ENCODE results near the gene KLK4. TPM values are rescaled to one million over a fixed set of nuclear protein-coding genes. Genes with fewer than 3 reads are reported as not detected.

KLK4 gene
- total and polyA plus RNA-seq, 9 of the 15 experiments (the other 6 are each of a cell fraction or from before 2014, with no cell fraction given): not detected

DNA sequence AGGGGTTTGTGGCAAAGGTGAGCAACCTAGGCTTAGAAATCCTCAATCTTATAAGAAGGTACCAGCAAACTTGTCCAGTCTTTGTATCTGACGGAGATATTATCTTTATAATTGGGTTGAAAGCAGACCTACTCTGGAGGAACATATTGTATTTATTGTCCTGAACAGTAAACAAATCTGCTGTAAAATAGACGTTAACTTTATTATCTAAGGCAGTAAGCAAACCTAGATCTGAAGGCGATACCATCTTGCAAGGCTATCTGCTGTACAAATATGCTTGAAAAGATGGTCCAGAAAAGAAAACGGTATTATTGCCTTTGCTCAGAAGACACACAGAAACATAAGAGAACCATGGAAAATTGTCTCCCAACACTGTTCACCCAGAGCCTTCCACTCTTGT is 41.7 kb downstream of the KLK4 start:
- WGBS (ENCODE audit: insufficient coverage, low coverage, missing lambda C conversion rate): 34% methylated on average over 4 of the region's 4 CpGs
- Histone ChIP-seq H3K27ac (ENCODE audit: extremely low read depth, low read depth, low read length) (no peak overlapping the region), H3K9ac (ENCODE audit: insufficient read depth in 1 of 2, low read depth in 2 of 2, low read length in 2 of 2) (no peak overlapping the region), H3K27me3 (ENCODE audit: control insufficient read depth in 2 of 2, insufficient read depth in 2 of 2, low read length in 2 of 2) (peaks cover 11 to 20% of the 10 kb centered on the region in 2 experiments; a peak in 3 of 5 replicates), H3K4me3 (no peak overlapping the region), H2AFZ (ENCODE audit: low read depth, low read length) (peak overlapping the region; percentile 97), H3K4me2 (ENCODE audit: insufficient read depth, low read length) (no peak overlapping the region), H3K79me2 (ENCODE audit: control insufficient read depth, insufficient read depth, low read length) (no peaks in the 10 kb centered on the region), H3K9me1 (ENCODE audit: control insufficient read depth, insufficient read depth, low read length) (no peaks in the 10 kb centered on the region), H3K36me3 (ENCODE audit: control insufficient read depth, insufficient read depth, low read length) (no peaks in the 10 kb centered on the region), H3K4me1 (replicated peaks in 1 of 2; ENCODE audit: control insufficient read depth in 2 of 2, insufficient read depth in 2 of 2, low read length in 2 of 2) (peaks cover 4 to 7% of the 10 kb centered on the region in 2 experiments; a peak in 4 of 5 replicates), H4K20me1 (replicated peaks; ENCODE audit: control insufficient read depth, insufficient read depth, low read length) (no peaks in the 10 kb centered on the region), H3K9me3 (replicated peaks; ENCODE audit: control insufficient read depth, insufficient read depth, low read depth, low read length) (0 out of 2 replicates have a peak, but pooled peaks cover 4% of the 10 kb centered on the region)
- ChIA-PET CTCF (ENCODE audit: low intra/inter-chr PET ratio) (no interaction called here), POLR2A (interaction anchor here (1.3 kb wide), 1 partner anchor 74 kb away, joined by 5 read pairs; no protein-coding TSS in a partner anchor)
- no TSS peak for BruUV-seq (replicated peaks)
- ATAC-seq: no peak
- in situ Hi-C loops (cut with MboI) (no loop called here), intact Hi-C loops (cut with micrococcal nuclease) (no loop called here)
- DNase-seq (ENCODE audit: extremely low read depth in 1 of 4, low spot score in 3 of 4): no peak
- TF ChIP-seq FOXM1 (IDR thresholded peaks at IDR 0.05; ENCODE audit: low read depth) (no peak), FOXM1 (CRISPR knock-in tag; IDR thresholded peaks at IDR 0.05; ENCODE audit: low read depth) (no peak), ADNP (tag; IDR thresholded peaks at IDR 0.05) (no peak), MYNN (IDR thresholded peaks at IDR 0.05) (no peak), MYNN (CRISPR knock-in tag; IDR thresholded peaks at IDR 0.05) (no peak)
- no peak for FAIRE-seq

- Histone ChIP-seq H3K4me3 (no peak overlapping the region), H3K9ac (ENCODE audit: insufficient read depth in 1 of 2, low read depth in 2 of 2, low read length in 2 of 2) (no peak overlapping the region), H3K79me2 (ENCODE audit: control insufficient read depth, insufficient read depth, low read length) (no peaks in the 10 kb centered on the region), H3K36me3 (ENCODE audit: control insufficient read depth, insufficient read depth, low read length) (no peaks in the 10 kb centered on the region), H3K27me3 (ENCODE audit: control insufficient read depth in 2 of 2, insufficient read depth in 2 of 2, low read length in 2 of 2) (peaks cover 26 to 51% of the 10 kb centered on the region in 2 experiments), H4K20me1 (replicated peaks; ENCODE audit: control insufficient read depth, insufficient read depth, low read length) (0 out of 2 replicates have a peak, but pooled peaks cover 3% of the 10 kb centered on the region), H3K9me1 (ENCODE audit: control insufficient read depth, insufficient read depth, low read length) (no peaks in the 10 kb centered on the region), H3K4me1 (replicated peaks in 1 of 2; ENCODE audit: control insufficient read depth in 2 of 2, insufficient read depth in 2 of 2, low read length in 2 of 2) (peaks cover 0 to 4% of the 10 kb centered on the region in 2 experiments; a peak in 2 of 5 replicates), H3K9me3 (replicated peaks; ENCODE audit: control insufficient read depth, insufficient read depth, low read depth, low read length) (no peaks in the 10 kb centered on the region), H3K4me2 (ENCODE audit: insufficient read depth, low read length) (no peak overlapping the region), H2AFZ (ENCODE audit: low read depth, low read length) (no peak overlapping the region), H3K27ac (ENCODE audit: extremely low read depth, low read depth, low read length) (no peak overlapping the region)
- WGBS (ENCODE audit: insufficient coverage, low coverage, missing lambda C conversion rate): 2% methylated on average over 7 of the region's 7 CpGs
- in situ Hi-C loops (cut with MboI) (no loop called here), intact Hi-C loops (cut with micrococcal nuclease) (no loop called here)
- FAIRE-seq (no peak), ATAC-seq (no peak), DNase-seq (ENCODE audit: extremely low read depth in 1 of 4, low spot score in 3 of 4) (no peak)
- BruUV-seq (replicated peaks): no TSS peak
- TF ChIP-seq, protein P1, sequence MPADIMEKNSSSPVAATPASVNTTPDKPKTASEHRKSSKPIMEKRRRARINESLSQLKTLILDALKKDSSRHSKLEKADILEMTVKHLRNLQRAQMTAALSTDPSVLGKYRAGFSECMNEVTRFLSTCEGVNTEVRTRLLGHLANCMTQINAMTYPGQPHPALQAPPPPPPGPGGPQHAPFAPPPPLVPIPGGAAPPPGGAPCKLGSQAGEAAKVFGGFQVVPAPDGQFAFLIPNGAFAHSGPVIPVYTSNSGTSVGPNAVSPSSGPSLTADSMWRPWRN (IDR thresholded peaks at IDR 0.05; ENCODE audit: low read depth): no peak
- TF ChIP-seq FOXA3 (CRISPR knock-in tag; conservative IDR thresholded peaks at IDR 0.05 in 1 of 2, IDR thresholded peaks at IDR 0.05 in 1 of 2) (no peak), EWSR1 (IDR thresholded peaks at IDR 0.05; ENCODE audit: borderline replicate concordance, low read depth, partially characterized antibody) (no peak), EZH2 (IDR thresholded peaks at IDR 0.05; ENCODE audit: borderline replicate concordance, low read depth, low read length) (no peak), SRSF7 (optimal IDR thresholded peaks at IDR 0.05; ENCODE audit: low read depth, low read length) (no peak)
- ChIA-PET CTCF (ENCODE audit: low intra/inter-chr PET ratio) (no interaction called here), POLR2A (interaction anchor here (1.0 kb wide), 1 partner anchor 59 kb away, joined by 5 read pairs; no protein-coding TSS in a partner anchor)
Measured at GRCh38 chr19:50861496-50862286, 49.5 kb downstream of the KLK4 start.

Measured in K562 (cell line).